AG04449 (cell line): ENCODE measurements around the gene RSU1.

ENCODE experiments used
- CTCF ChIA-PET: fragments of 350-600 bp; formaldehyde crosslinking; extraction: SDS; loops from one replicate; lab custom pipeline; 2021; ENCODE audit warnings: antibody characterized with exemption; lab: Yijun Ruan, JAX
- POLR2A ChIA-PET: fragments of 400-600, 350-600 bp; formaldehyde crosslinking; extraction: SDS; loops from one replicate; lab custom pipeline; 2020; ENCODE audit warnings: antibody characterized with exemption, inconsistent platforms; lab: Yijun Ruan, JAX
- DNase-seq: peaks from one replicate; pipeline ENCODE4 v3.0.0-alpha.2; 2010; ENCODE audit warnings: low read depth, low spot score
- H3K4me3 ChIP-seq: 2 replicates; pipeline ENCODE4 v1.5.1; 2011; ENCODE audit warnings: low read depth, mild to moderate bottlenecking, control low read depth, low read length
- TF ChIP-seq, protein P1 (sequence below): IDR thresholded peaks from one replicate; pipeline ENCODE4 v1.5.1; 2011; ENCODE audit warnings: mild to moderate bottlenecking, moderate library complexity, low read length, control low read depth, inconsistent platforms; ENCODE audit not compliant: insufficient read depth; ENCODE audit errors: missing control alignments

RSU1 gene

DNA sequence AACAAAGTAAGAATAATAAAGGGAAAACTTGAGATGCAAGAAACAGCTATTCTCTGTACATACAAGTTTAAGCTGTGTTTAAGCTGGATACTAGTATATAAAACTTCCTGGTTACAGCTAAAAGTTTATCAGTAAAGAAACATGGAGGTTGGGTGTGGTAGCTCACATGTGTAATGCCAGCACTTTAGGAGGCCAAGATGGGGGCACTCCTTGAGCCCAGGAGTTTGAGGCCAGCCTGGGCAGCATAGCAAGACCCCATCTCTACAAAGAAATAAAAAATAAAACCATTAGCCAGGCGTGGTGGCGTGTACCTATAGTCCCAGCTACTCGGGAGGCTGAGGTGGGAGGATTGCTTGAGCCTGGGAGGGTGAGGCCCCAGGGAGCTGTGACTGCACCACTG, 3.2 kb downstream of the RSU1 start:
- no peak overlapping the region for H3K4me3 ChIP-seq
- CTCF ChIA-PET = interaction anchor here (0.7 to 1.4 kb wide), 4 partner anchors 11 to 1381 kb away, joined by 3 to 5 read pairs (median 4); no protein-coding TSS in a partner anchor
- POLR2A ChIA-PET = no interaction called here

DNA sequence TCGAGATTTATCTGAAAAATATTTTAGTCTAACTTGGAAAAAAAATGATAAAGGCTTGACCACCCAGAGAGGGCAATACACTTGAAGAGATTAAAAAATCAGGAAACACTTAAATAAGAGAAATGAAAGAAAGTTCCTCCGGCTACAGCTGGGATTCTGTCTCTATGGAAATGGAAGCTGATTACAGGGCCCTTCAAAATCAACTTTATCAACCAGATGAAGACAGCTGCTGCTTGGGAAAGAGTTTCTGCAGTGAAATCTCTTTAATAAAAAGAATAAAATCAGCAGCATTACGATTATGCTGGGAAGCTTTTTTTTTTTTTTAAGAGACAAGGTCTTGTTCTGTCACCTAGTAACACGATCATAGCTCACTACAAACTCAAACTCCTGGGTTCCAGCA, 4.5 kb downstream of the RSU1 start:
- POLR2A ChIA-PET = no interaction called here
- no peak overlapping the region for H3K4me3 ChIP-seq
- TF ChIP-seq, protein P1, sequence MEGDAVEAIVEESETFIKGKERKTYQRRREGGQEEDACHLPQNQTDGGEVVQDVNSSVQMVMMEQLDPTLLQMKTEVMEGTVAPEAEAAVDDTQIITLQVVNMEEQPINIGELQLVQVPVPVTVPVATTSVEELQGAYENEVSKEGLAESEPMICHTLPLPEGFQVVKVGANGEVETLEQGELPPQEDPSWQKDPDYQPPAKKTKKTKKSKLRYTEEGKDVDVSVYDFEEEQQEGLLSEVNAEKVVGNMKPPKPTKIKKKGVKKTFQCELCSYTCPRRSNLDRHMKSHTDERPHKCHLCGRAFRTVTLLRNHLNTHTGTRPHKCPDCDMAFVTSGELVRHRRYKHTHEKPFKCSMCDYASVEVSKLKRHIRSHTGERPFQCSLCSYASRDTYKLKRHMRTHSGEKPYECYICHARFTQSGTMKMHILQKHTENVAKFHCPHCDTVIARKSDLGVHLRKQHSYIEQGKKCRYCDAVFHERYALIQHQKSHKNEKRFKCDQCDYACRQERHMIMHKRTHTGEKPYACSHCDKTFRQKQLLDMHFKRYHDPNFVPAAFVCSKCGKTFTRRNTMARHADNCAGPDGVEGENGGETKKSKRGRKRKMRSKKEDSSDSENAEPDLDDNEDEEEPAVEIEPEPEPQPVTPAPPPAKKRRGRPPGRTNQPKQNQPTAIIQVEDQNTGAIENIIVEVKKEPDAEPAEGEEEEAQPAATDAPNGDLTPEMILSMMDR = no peak
- no peak for DNase-seq
- CTCF ChIA-PET = interaction anchor here (1.1 kb wide), 1 partner anchor 910 kb away, joined by 4 read pairs; no protein-coding TSS in a partner anchor

More for the DNA sequence above, 3.2 kb downstream of the RSU1 start:
- TF ChIP-seq, protein P1 = no peak
- no peak for DNase-seq

DNA sequence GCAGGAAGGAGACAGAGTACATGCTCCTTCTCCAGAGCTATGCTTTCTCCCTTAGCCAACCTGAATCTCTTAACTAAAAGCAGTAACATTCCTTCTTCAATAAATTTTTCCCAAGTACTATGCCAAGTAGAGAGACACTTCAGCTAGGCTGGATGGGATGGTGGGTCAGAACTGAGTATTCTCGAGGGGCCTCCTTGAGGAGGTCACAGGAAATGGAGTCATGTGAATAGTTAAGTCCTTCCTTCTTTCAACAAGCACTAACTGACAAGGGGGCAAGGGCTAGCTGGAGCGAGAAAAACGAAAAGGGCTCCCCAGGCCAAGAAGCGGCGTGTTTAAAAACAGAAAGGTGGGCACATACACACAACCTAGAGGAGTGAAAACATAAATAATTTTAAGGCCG, 5.5 kb downstream of the RSU1 start:
- ChIA-PET POLR2A (no interaction called here), CTCF (interaction anchor here (1.1 kb wide), 1 partner anchor 909 kb away, joined by 4 read pairs; no protein-coding TSS in a partner anchor)
- no peak overlapping the region for H3K4me3 ChIP-seq
- TF ChIP-seq, protein P1 = no peak
- no peak for DNase-seq

DNA sequence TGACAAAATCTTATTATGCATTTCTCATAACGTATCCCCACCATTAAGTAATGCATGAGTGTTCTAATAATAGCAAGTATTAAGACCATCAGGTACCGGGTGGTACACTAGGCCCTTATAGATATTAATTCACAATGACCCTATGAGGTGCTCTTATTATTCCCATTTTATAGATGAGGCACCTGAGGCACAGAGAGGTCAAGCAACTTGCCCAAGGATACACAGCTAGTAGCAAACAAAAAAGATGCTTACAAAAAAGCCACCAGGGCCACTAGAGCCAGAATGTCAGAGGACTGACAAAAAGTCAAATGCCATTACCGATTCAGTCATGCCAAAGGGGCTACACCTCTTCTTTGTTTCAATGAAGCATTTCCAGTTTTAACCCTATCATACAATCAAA, 5.9 kb downstream of the RSU1 start:
- DNase-seq = no peak
- TF ChIP-seq, protein P1 = no peak
- ChIA-PET CTCF (interaction anchor here (1.1 kb wide), 1 partner anchor 909 kb away, joined by 4 read pairs; no protein-coding TSS in a partner anchor), POLR2A (no interaction called here)
- no peak overlapping the region for H3K4me3 ChIP-seq

DNA sequence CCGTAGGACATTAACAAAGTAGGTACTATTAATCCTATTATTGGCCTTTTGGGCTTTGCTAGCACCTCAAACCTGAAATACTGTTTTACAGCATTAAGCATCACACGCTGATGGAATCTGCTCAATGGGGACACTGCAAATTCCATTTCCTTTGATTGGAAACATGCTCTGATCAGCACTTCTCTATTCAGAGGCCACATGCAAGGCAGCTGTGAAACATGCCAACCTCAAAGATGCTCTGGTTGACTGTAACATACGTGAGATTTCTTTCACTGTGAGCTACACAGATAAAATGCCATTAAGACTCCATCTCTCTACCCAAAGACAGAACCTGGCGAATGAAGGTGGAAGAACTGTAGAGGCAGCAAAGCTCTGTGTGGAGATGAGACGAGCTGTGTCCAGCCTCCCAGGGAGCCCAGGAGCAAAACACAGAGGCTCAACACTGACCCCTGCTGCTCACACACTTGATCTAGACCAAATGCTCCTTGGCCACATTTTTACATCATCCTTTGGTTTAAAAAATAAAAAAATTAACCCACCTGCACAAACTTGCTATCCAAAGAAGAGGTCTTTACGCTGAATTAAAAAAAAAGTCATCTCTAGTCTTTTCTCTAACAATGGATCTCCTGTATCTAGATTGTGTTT, 8.0 kb downstream of the RSU1 start:
- CTCF ChIA-PET = interaction anchor here (0.7 to 1.6 kb wide), 8 partner anchors 9 to 1381 kb away, joined by 3 to 6 read pairs (median 3); no protein-coding TSS in a partner anchor

DNA sequence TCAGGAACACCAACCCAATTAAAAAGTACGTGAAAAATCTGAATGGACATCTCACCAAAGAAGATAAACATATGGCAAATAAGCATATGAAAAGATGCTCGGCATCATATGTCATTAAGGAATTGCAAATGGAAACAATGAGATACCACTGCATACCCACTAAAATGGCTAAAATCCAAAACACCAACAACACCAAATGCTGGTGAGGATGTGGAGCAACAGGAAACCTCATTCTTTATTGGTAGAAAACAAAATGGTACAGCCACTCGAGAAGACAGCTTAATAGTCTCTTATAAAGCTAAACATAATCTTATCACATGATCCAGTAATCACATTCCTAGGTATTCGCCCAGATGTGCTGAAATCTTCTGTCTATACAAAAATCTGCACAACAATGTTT, 13.1 kb downstream of the RSU1 start:
- H3K4me3 ChIP-seq = no peak overlapping the region
- ChIA-PET POLR2A (no interaction called here), CTCF (interaction anchor here (1.2 to 1.3 kb wide), 2 partner anchors 11 to 26 kb away, joined by 3 to 4 read pairs; no protein-coding TSS in a partner anchor)
- DNase-seq = no peak
- TF ChIP-seq, protein P1 = no peak

More for the DNA sequence above, 8.0 kb downstream of the RSU1 start:
- no peak overlapping the region for H3K4me3 ChIP-seq
- no peak for DNase-seq
- TF ChIP-seq, protein P1 = peak; percentile 46
- POLR2A ChIA-PET = no interaction called here
